Cardiac fibroblast (primary cell): ENCODE data around the gene PRCD.

Experiments used
- DNase-seq, 2 donors: peaks; one replicate each; pipeline versions ENCODE4 v3.0.0 to v3.0.0-alpha.2; 2010; ENCODE audit warnings: low read depth in 2 of 2
- H3K4me3 ChIP-seq, 2 donors: replicated peaks in 1 of 2; 1 replicate in 1 of 2; 2 replicates in 1 of 2; pipeline ENCODE4 v1.5.1; 2011; ENCODE audit warnings: low read depth in 2 of 2, low read length in 2 of 2, mild to moderate bottlenecking in 2 of 2, moderate library complexity in 1 of 2
- TF ChIP-seq, protein P1 (sequence below): IDR thresholded peaks from one replicate; pipeline ENCODE4 v1.5.1; 2011; ENCODE audit warnings: low read depth, mild to moderate bottlenecking, low read length, inconsistent platforms

Gene PRCD

DNA sequence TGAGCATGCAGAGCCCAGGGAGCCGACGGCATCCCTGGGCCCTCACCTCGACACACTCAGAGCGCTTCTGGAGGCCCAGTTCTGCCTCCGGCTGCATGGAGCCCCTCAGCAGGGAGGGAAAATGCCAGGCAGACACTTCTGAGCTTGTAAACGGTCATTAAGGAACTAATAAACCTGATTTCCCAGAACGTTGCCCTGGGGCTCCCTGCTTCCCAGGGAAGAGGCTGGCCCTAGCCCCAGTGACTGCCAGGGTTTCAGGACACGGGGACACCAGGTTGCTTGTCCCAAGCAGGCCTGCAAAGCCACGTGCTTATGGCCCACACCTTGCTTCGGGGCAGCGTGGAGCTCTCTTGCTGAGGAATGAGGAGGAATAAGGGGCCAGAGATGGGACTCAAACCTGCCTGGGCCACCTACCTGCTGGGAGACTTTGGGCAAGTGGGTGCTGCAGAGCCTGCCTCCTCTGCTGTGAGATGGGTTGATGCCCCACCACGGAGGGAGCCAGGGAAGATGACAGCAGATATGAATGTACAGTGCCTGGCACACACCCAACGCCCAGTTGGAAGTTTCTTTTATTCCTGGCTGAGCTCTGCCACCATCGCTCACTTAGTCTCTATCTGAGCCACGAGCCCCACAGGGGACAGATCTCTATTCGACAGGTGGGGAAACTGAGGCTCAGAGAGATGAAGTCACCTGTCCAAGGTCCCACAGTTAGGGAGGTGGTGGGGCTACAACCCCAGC is 44.0 kb upstream of the PRCD start:
- DNase-seq: no peak
- H3K4me3 ChIP-seq: no peak overlapping the region
- TF ChIP-seq, protein P1, sequence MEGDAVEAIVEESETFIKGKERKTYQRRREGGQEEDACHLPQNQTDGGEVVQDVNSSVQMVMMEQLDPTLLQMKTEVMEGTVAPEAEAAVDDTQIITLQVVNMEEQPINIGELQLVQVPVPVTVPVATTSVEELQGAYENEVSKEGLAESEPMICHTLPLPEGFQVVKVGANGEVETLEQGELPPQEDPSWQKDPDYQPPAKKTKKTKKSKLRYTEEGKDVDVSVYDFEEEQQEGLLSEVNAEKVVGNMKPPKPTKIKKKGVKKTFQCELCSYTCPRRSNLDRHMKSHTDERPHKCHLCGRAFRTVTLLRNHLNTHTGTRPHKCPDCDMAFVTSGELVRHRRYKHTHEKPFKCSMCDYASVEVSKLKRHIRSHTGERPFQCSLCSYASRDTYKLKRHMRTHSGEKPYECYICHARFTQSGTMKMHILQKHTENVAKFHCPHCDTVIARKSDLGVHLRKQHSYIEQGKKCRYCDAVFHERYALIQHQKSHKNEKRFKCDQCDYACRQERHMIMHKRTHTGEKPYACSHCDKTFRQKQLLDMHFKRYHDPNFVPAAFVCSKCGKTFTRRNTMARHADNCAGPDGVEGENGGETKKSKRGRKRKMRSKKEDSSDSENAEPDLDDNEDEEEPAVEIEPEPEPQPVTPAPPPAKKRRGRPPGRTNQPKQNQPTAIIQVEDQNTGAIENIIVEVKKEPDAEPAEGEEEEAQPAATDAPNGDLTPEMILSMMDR: no peak

DNA sequence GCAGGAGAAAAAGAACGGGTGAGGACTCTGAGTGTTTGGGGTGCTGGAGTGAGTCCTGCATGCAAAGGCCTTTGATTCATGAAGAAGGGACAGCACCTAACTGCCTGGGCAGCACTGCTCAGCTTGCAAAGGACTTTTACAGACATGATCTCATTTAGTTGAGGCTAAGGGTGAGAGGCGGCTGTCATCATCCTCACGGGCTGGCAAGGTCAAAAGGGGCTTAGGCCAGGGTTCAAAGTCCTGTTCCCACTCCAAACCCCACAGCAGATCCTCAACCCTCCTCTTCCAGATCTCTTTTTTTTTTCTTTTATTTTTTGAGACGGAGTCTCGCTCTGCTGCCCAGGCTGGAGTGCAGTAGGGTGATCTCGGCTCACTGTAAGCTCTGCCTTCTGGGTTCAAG is 43.4 kb upstream of the PRCD start:
- no peak overlapping the region for H3K4me3 ChIP-seq
- TF ChIP-seq, protein P1: no peak
- no peak for DNase-seq

DNA sequence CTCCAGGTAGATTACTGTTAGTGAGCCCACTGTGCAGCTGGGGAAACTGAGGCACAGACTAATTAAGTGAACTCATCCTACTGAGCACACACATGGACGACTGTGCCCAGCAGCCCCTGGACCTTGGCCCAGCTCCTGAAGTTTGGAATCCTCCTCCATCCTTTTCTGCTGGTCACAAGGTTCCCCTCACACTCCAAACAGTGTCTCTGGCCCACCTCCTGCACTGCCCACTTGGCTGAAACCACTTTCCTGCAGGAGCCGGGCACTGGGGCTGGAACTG is 42.2 kb upstream of the PRCD start:
- peak overlapping the region in 1 of 2 donors; percentile 32 for H3K4me3 ChIP-seq
- TF ChIP-seq, protein P1: no peak
- DNase-seq: no peak

DNA sequence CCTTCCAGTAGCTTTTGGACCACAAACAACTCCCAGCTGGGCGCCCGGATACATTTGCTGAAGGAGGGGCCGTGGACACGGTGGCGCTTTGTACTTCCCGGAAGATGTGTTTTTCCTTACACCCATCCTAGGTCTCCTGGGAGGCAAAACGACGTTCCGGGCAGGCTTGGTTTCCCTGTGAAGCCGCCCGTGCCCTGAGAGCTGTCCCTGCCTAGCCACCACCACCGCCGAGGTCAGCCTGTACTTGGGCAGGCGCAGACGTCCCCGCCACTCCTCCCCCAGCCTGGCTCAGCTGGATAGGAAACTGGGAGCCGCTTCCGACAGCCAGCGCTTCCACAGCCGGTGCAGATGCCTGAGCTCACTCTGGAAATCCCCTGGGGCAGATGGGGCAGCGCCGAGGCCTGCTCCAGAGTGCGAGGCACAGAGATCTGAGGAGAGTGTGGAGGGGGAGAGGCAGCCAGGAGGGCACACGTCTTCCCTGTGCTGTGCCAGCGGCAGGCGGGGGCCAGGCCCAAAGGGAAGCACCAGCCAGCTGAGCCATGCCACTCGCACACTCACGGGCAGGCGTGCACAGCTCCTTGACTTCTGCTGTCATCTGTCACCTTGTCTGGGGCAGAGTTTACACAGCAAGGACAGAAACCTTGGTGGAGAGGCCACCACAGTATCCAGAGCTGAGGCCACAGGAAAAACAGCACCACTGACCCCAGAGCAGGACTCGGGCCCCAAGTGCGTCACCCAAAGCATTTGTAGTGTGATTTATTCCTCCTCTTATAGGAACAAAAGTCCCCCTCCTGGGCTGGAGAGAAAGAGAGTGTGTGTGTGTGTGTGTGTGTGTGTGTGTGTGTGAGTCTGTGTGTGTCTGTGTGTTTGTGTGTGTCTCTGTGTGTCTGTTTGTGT is 41.6 kb upstream of the PRCD start:
- H3K4me3 ChIP-seq: peak overlapping the region in 1 of 2 donors; percentile 32
- TF ChIP-seq, protein P1: no peak
- DNase-seq: peak; percentile 87 to 91

DNA sequence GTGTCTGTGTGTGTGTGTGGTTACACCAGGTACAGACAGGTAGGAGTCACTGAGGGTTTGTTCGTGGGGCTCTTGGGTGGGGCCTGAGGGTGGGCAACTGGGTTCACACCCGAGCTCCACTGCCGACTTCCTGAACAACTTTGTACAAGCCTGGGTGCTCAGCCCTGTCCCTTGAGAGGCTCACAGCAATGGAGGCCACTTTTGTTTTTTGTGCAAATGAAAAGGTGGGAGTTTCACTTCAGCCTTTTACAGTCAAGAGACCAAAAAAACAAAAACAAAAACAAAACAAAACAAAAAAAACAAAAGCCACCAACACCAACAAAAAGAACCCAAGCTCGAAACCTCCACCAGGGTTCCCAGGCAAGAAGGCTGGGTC is 41.0 kb upstream of the PRCD start:
- TF ChIP-seq, protein P1: no peak
- no peak for DNase-seq
- H3K4me3 ChIP-seq: peak overlapping the region in 1 of 2 donors; percentile 63

DNA sequence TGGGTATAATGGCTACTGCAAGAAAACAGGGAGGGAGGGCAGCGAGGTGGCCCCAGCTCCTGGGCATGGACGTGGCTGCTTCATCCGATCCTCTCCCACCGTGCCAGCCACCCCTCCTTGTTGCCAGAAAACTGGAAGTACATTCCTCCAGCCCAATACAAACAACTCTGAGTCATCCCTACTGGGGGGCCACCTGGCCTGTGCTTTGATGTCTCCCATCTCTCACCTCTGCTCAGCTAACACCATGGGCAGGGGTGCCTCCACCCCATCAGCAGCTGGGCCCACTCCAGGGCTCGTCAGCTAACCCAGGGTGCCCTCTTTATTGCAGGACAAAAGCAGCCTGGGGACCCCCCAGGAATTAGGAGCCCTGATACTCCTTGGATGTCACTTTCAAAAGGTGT is 40.6 kb upstream of the PRCD start:
- TF ChIP-seq, protein P1: no peak
- DNase-seq: no peak
- peak overlapping the region in 1 of 2 donors; percentile 63 for H3K4me3 ChIP-seq
